OCI-LY3 (cell line): ENCODE results near the gene BRAT1.
"Not testable (repeated sequence)": the region's sequence is repeated elsewhere in the genome, so short reads cannot be mapped to it uniquely, and the experiment has no call there.

ENCODE experiments used
- H2AFZ ChIP-seq: fragments of 200-600, 300-600 bp; shearing (Covaris generic); 2 replicates; pipeline ENCODE4 v1.6.0; 2014; ENCODE audit warnings: antibody characterized with exemption, low read depth, low read length
- H3K27ac ChIP-seq: fragments of 200-600, 300-600 bp; sonication (generic); 2 replicates; pipeline ENCODE4 v1.5.1; 2014; ENCODE audit warnings: mild to moderate bottlenecking, low read length, moderate library complexity, mixed read lengths
- H3K27me3 ChIP-seq: fragments of 200-600, 300-600 bp; sonication (generic); 2 replicates; pipeline ENCODE4 v1.6.1; 2014; ENCODE audit warnings: low read depth, low read length, mixed read lengths
- H3K36me3 ChIP-seq: fragments of 200-600, 300-600 bp; sonication (generic); replicated peaks from 2 replicates; pipeline ENCODE3; 2014; ENCODE audit warnings: low read depth, low read length, mixed read lengths
- H3K4me1 ChIP-seq: fragments of 300-600, 200-600 bp; sonication (generic); 2 replicates; pipeline ENCODE4 v1.6.1; 2014; ENCODE audit warnings: low read length, mixed read lengths
- H3K4me2 ChIP-seq: fragments of 200-600, 300-600 bp; sonication (generic); 2 replicates; pipeline ENCODE4 v1.6.1; 2014; ENCODE audit warnings: low read length, mixed read lengths
- H3K4me3 ChIP-seq: fragments of 300-600, 200-600 bp; sonication (generic); 2 replicates; pipeline ENCODE4 v1.5.1; 2014; ENCODE audit warnings: antibody characterized with exemption, mild to moderate bottlenecking, low read length, moderate library complexity
- H3K79me2 ChIP-seq: fragments of 300-600, 200-600 bp; shearing (Covaris generic); 2 replicates; pipeline ENCODE4 v1.6.1; 2014; ENCODE audit warnings: mild to moderate bottlenecking, low read length, mixed read lengths
- H3K9ac ChIP-seq: fragments of 300-600, 200-600 bp; shearing (Covaris generic); 2 replicates; pipeline ENCODE4 v1.6.0; 2014; ENCODE audit warnings: mild to moderate bottlenecking, low read length, moderate library complexity
- H3K9me3 ChIP-seq: fragments of 200-600, 300-600 bp; shearing (Covaris generic); 2 replicates; pipeline ENCODE4 v1.6.1; 2014; ENCODE audit warnings: low read length, mixed read lengths; ENCODE audit not compliant: insufficient read depth
- H4K20me1 ChIP-seq: fragments of 200-600, 300-600 bp; sonication (generic); 2 replicates; pipeline ENCODE4 v1.6.1; 2016; ENCODE audit warnings: low read length, mixed read lengths; ENCODE audit not compliant: insufficient read depth
- CTCF ChIP-seq: fragments of 200-600, 300-600 bp; sonication (generic); IDR thresholded peaks from 2 replicates; pipeline ENCODE4 v1.5.1; 2014; ENCODE audit warnings: antibody characterized with exemption, low read length, low read depth
- EZH2phosphoT487 ChIP-seq: fragments of 200-600 bp; shearing (Covaris generic); IDR thresholded peaks from 2 replicates; pipeline ENCODE4 v1.6.1; 2018; ENCODE audit warnings: antibody characterized with exemption, mixed run types, low read depth

Gene BRAT1

DNA sequence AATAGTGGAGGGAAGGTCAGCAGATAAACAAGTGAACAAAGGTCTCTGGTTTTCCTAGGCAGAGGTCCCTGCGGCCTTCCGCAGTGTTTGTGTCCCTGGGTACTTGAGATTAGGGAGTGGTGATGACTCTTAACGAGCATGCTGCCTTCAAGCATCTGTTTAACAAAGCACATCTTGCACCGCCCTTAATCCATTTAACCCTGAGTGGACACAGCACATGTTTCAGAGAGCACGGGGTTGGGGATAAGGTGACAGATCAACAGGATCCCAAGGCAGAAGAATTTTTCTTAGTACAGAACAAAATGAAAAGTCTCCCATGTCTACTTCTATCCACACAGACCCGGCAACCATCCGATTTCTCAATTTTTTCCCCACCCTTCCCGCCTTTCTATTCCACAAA lies 21.8 kb downstream of the BRAT1 start:
- H3K27ac ChIP-seq, H3K27me3 ChIP-seq, H3K4me2 ChIP-seq, H4K20me1 ChIP-seq, H3K79me2 ChIP-seq, H2AFZ ChIP-seq, H3K9ac ChIP-seq, H3K9me3 ChIP-seq, H3K4me3 ChIP-seq, H3K36me3 ChIP-seq: not testable (repeated sequence)
- H3K4me1 ChIP-seq: peaks cover 25% of the 10 kb centered on the region

DNA sequence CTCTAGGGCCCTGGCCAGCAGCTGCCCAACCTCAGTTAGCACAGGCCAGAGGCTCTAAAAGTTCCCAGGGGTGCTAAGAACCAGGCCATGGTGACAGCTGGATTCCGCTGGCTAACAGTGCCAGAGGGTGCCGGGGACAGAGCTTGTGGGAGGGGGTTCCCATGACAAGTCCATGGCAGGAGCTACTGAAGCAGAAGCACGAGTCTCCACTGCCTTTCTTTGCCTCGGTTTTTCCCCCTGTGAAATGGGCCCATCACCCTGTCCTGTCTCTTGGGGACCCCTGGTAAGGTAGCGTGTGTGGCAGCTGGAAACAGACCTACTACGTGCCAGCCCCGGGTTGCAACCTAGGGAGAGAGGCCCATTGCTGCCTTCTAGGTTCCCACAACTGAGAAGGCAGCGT lies 22.5 kb downstream of the BRAT1 start:
- H3K4me1 ChIP-seq: peaks cover 32% of the 10 kb centered on the region
- H3K36me3 ChIP-seq, H4K20me1 ChIP-seq, H3K9ac ChIP-seq, H3K4me3 ChIP-seq, H2AFZ ChIP-seq, H3K27me3 ChIP-seq, H3K27ac ChIP-seq, H3K4me2 ChIP-seq, H3K9me3 ChIP-seq, H3K79me2 ChIP-seq: not testable (repeated sequence)

DNA sequence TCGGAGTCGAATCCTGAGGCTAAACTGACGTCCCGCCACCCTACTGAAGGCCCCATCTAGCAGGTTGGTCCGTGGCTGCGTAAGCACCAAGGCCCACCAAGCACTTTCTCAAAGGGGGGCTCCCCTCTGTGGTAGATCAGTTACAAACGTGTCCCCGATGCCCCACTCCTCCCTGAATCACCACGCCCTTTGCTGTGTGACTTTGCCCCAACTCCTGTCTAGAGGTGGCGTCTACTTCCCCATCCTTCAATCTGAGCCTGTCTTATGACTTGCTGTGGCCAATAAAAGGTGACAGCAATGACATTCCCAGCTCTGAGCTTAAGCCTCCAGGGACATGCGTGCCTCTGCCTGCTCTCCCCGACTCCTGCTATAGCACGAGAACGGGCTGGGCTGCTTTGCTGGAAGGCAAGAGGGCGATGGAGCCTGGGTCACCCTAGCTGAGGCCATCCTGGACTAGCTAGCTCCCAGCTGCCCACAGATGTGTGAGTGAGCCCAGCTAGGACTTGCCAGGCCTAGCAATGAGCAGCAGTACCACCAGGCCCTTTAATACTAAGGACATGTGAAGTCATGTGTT lies 23.0 kb downstream of the BRAT1 start:
- not testable (repeated sequence) for H3K79me2 ChIP-seq, H3K4me2 ChIP-seq, H2AFZ ChIP-seq

DNA sequence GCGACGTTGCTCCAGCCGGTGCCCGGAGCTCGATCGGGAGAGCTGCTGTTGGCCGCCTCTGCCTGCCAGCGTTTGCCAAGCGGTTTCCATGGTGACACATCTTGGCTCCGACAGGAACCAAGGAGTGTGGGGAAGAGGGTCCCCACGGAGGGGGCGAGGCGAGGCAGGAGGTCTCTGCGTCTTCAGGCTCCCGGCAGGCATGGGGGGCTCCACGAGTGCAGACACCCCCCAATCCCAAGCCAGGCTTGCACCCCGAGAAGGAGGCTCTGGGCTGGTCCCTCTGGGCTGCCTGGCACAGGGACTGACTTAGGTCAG lies 23.6 kb downstream of the BRAT1 start:
- not testable (repeated sequence) for H3K9ac ChIP-seq
- peaks cover 43% of the 10 kb centered on the region for H3K4me1 ChIP-seq

More for the DNA sequence above, 23.0 kb downstream of the BRAT1 start:
- not testable (repeated sequence) for H3K9me3 ChIP-seq, H3K27me3 ChIP-seq, H4K20me1 ChIP-seq, H3K9ac ChIP-seq, H3K4me3 ChIP-seq, H3K27ac ChIP-seq, H3K36me3 ChIP-seq
- H3K4me1 ChIP-seq: peaks cover 38% of the 10 kb centered on the region

DNA sequence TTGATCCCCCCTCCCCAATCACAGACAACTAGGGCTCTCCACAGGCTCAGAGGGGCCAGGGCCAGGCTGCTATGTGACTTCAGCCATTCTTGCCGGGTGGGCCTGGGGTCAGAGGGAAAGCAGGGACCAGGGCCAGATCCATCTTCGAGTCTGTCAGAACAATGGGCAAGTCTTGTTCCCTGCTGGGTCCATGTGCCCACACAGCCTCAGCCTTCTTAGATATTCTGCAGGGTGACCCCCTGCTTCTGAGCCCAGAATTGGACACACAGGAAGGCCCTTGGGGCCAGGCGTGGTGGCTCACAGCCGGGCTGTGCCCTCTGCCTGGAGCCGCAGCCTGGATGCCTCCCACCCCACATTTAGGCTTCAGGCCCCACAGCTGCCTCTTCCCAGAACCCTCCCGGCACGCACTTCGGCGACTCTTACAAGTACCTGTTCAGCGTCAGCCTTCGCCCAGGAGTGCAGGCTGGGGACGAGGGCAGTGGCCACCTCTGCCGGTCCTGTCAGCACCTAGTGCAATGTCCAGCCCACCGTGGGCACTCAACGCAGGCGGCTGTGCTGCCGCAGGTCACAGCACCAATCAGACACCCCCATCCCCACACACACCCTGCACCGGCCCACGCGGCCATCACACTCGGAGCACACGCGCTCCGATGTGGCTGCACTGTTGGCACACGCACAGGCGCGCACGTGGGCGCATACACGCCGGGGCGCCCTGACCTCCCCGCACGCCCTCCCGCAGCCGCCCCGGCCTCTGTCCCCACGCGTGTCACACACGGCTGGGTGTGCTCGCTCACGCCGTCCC lies 24.1 kb downstream of the BRAT1 start:
- peak overlapping the region; percentile 76; the same call in 1 of the 2 replicates for H3K9ac ChIP-seq
- H3K4me2 ChIP-seq: peak overlapping the region; percentile 83
- not testable (repeated sequence) for H2AFZ ChIP-seq, H3K9me3 ChIP-seq, H3K27me3 ChIP-seq, H3K79me2 ChIP-seq
- H3K4me3 ChIP-seq: peak overlapping the region; percentile 37; the same call in 1 of the 2 replicates
- H3K4me1 ChIP-seq: peaks cover 49% of the 10 kb centered on the region
- peaks cover 16% of the 10 kb centered on the region for H4K20me1 ChIP-seq
- H3K36me3 ChIP-seq: peaks cover 12% of the 10 kb centered on the region
- H3K27ac ChIP-seq: peak overlapping the region; percentile 99

More for the DNA sequence above, 23.6 kb downstream of the BRAT1 start:
- not testable (repeated sequence) for H3K36me3 ChIP-seq, H3K27me3 ChIP-seq, H3K9me3 ChIP-seq, H3K4me2 ChIP-seq, H3K4me3 ChIP-seq, H2AFZ ChIP-seq, H3K27ac ChIP-seq, H3K79me2 ChIP-seq
- H4K20me1 ChIP-seq: peaks cover 13% of the 10 kb centered on the region

GRCh38 chr7:2530071-2530987 lies 25.0 kb downstream of the BRAT1 start:
- Histone ChIP-seq H3K9ac (peak overlapping the region; percentile 76), H2AFZ (no peak overlapping the region), H3K36me3 (peaks cover 17% of the 10 kb centered on the region), H3K4me1 (peaks cover 57% of the 10 kb centered on the region), H3K4me3 (peak overlapping the region; percentile 61), H4K20me1 (peaks cover 24% of the 10 kb centered on the region), H3K79me2 (peaks cover under 1% of the 10 kb centered on the region; the same call in 1 of the 2 replicates), H3K4me2 (peak overlapping the region; percentile 83), H3K27me3 (no peaks in the 10 kb centered on the region), H3K9me3 (no peaks in the 10 kb centered on the region), H3K27ac (peak overlapping the region; percentile 99)
- TF ChIP-seq CTCF: no peak
- TF ChIP-seq EZH2phosphoT487: no peak
